ENCODE measurements around the gene AOPEP. TPM values are rescaled to one million over a fixed set of nuclear protein-coding genes. Genes with fewer than 3 reads are reported as not detected.

Gene AOPEP
- total RNA-seq, 1 experiment from 2014 or later = 15.0 TPM

DNA sequence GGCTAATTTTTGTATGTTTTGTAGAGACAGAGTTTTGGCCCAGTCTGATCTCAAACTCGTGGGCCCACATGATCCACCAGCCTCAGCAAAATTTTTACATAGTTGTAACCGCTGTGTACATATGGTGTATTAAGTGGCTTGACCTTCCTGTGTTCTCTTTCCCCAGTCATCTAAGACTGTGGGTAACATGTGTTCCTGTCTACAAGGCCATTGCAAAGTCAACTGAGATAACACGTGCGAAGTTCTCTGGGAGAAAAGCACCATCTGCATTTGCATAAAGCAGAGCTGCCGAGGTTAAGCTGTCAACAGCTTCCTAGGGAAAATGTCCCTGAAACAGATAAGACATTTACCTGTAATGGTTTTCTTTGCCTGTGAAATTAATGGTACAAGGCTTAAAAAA, 317.3 kb downstream of the AOPEP start:
- Mint-ChIP-seq H3K27me3 (ENCODE audit: low read depth) (peaks cover 27% of the 10 kb centered on the region), H3K4me3 (no peak overlapping the region), H3K9me3 (no peaks in the 10 kb centered on the region), H3K36me3 (ENCODE audit: insufficient read depth in 1 of 3, low read depth in 3 of 3) (no peaks in the 10 kb centered on the region), H3K27ac (no peak overlapping the region), H3K4me1 (peaks cover 25 to 31% of the 10 kb centered on the region in 2 experiments)
- Histone ChIP-seq H4K5ac (ENCODE audit: insufficient read length, low read depth, low read length) (no peak overlapping the region), H2BK12ac (ENCODE audit: insufficient read length, low read depth, low read length) (no peak overlapping the region), H3K79me2 (ENCODE audit: insufficient read depth, low read length) (no peaks in the 10 kb centered on the region), H3K9ac (ENCODE audit: extremely low read depth, insufficient read length, low read length) (no peak overlapping the region), H2AFZ (ENCODE audit: low read length) (no peak overlapping the region), H3K23ac (ENCODE audit: insufficient read length, low read depth, low read length) (no peak overlapping the region), H2BK5ac (ENCODE audit: insufficient read length, low read length) (no peak overlapping the region), H4K8ac (replicated peaks; ENCODE audit: insufficient read length, low read depth, low read length) (no peak overlapping the region), H2BK20ac (ENCODE audit: low read depth, low read length, poor library complexity, severe bottlenecking) (no peak overlapping the region), H4K91ac (ENCODE audit: insufficient read length, low read depth, low read length) (no peak overlapping the region), H3K14ac (ENCODE audit: insufficient read depth, low read length) (no peak overlapping the region), H3K4me2 (ENCODE audit: insufficient read depth, insufficient read length, low read length) (no peak overlapping the region), H2BK120ac (ENCODE audit: low read depth, low read length, poor library complexity, severe bottlenecking) (no peak overlapping the region), H3K27ac (ENCODE audit: insufficient read length, low read depth, low read length) (no peak overlapping the region), H3K79me1 (ENCODE audit: insufficient read depth, low read depth, low read length, poor library complexity, severe bottlenecking) (no peaks in the 10 kb centered on the region), H3K4ac (ENCODE audit: low read depth, low read length) (no peak overlapping the region), H3K4me1 (ENCODE audit: insufficient read depth, low read length) (peaks cover 2% of the 10 kb centered on the region; the same call in 1 of the 2 replicates), H4K20me1 (ENCODE audit: control insufficient read depth, insufficient read depth, insufficient read length) (no peaks in the 10 kb centered on the region), H3K56ac (ENCODE audit: insufficient read length, low read depth, low read length) (no peak overlapping the region), H3K18ac (ENCODE audit: insufficient read length, low read depth, low read length) (no peak overlapping the region), H3K27me3 (ENCODE audit: insufficient read depth, low read length) (no peaks in the 10 kb centered on the region), H3K9me3 (ENCODE audit: control insufficient read depth, low read depth, low read length) (no peaks in the 10 kb centered on the region), H2AK5ac (ENCODE audit: insufficient read length, low read length) (no peak overlapping the region), H3T11ph (ENCODE audit: low read length) (no peak overlapping the region), H2BK15ac (ENCODE audit: low read depth, low read length) (no peak overlapping the region), H3K23me2 (ENCODE audit: insufficient read length, low read depth, low read length, poor library complexity, severe bottlenecking) (peaks cover 4% of the 10 kb centered on the region)
- DNase-seq = no peak
- TF ChIP-seq, protein P1, sequence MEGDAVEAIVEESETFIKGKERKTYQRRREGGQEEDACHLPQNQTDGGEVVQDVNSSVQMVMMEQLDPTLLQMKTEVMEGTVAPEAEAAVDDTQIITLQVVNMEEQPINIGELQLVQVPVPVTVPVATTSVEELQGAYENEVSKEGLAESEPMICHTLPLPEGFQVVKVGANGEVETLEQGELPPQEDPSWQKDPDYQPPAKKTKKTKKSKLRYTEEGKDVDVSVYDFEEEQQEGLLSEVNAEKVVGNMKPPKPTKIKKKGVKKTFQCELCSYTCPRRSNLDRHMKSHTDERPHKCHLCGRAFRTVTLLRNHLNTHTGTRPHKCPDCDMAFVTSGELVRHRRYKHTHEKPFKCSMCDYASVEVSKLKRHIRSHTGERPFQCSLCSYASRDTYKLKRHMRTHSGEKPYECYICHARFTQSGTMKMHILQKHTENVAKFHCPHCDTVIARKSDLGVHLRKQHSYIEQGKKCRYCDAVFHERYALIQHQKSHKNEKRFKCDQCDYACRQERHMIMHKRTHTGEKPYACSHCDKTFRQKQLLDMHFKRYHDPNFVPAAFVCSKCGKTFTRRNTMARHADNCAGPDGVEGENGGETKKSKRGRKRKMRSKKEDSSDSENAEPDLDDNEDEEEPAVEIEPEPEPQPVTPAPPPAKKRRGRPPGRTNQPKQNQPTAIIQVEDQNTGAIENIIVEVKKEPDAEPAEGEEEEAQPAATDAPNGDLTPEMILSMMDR (conservative IDR thresholded peaks at IDR 0.05) = no peak
- no CpG with 5 or more reads among the region's 5 CpGs for WGBS (ENCODE audit: extremely low coverage, insufficient read length, low lambda C conversion rate)
